ENCODE results near the gene HM13. TPM values are rescaled to one million over a fixed set of nuclear protein-coding genes. Genes with fewer than 3 reads are reported as not detected.
A peak's percentile ranks its signal among the peaks of the same experiment; 100 is the strongest.
"Not testable (repeated sequence)": the region's sequence is repeated elsewhere in the genome, so short reads cannot be mapped to it uniquely, and the experiment has no call there.

HM13 gene
- total RNA-seq, 1 donor from 2014 or later: 37.9 TPM

- no peak for DNase-seq (ENCODE audit: low read depth in 2 of 2)
Measured at GRCh38 chr20:31567380-31567720, 53.1 kb downstream of the HM13 start.

- DNase-seq (ENCODE audit: low read depth in 2 of 2): no peak
Measured at GRCh38 chr20:31568041-31568731, 53.9 kb downstream of the HM13 start.

DNA sequence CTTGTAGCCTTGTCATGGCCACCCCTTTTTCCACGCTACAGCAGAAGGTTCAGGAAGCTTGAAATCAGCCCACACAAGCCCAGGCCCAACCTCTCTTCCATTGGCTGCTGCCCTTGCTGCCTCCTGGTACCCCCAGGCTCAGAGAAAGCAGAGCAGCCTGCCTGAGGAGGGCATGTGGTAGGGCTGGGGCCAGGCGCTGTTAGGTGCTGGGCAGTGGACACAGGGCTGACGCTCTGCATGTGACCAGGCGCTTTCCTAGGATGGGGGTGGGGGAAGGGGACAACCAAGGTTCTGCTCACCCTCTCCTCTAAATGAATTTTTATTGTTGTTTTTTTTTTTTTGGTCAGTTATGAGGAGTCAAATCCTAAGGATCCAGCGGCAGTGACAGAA is 54.5 kb downstream of the HM13 start:
- DNase-seq (ENCODE audit: low read depth in 2 of 2): peak in 1 of 2 donors; percentile 41

DNA sequence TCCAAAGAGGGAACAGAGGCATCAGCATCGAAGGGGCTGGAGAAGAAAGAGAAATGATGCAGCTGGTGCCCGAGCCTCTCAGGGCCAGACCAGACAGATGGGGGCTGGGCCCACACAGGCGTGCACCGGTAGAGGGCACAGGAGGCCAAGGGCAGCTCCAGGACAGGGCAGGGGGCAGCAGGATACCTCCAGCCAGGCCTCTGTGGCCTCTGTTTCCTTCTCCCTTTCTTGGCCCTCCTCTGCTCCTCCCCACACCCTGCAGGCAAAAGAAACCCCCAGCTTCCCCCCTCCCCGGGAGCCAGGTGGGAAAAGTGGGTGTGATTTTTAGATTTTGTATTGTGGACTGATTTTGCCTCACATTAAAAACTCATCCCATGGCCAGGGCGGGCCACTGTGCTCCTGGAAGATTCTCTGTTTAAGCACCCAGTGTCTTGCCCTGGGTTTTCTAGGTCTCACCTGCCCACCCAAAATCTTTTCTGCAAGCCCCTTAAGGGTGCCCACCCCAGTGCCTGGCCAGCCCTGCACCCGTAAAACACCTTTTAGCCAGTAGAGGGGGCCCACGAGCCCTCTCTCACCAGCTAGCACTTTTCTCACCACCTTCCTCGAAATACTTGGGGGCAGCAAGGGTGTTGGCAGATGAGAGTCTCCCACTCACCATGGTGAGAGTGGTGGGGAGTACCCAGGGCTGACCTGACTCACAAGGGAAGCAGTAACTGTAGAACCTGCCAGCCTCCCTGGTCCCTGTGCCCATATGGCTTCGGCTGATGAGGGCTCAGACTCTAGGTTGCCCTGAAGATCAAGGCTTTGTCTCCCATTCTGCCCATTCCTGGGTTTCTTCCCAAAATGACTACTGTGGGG is 55.1 kb downstream of the HM13 start:
- DNase-seq (ENCODE audit: low read depth in 2 of 2): peak; percentile 52 to 60

DNA sequence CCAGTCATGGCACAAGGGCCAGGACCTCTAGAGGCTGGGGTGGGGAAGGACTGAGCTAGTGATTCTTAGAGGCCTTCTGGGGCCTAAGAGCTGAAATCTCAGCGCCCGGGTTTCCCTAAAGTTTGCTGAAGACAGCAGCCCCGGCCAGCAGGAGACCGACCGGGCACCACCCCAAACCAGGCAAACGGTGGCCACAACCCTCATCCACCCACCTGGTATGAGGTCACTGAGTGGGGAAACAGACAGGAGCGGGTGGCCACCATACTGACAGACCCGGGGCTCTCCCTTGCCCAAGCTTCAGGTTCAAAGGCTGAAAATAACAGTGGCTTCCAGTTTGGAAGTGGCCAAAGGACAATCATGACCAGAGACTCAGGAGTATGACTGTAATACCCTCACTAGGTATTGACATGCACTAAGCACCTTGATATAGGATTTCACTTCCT is 55.8 kb downstream of the HM13 start:
- DNase-seq (ENCODE audit: low read depth in 2 of 2): no peak

GRCh38 chr20:31570735-31571617 is 56.7 kb downstream of the HM13 start:
- DNase-seq (ENCODE audit: low read depth in 2 of 2): peak in 1 of 2 donors; percentile 49

- DNase-seq (ENCODE audit: low read depth in 2 of 2): no peak
Measured at GRCh38 chr20:31572042-31572700, 57.9 kb downstream of the HM13 start.

GRCh38 chr20:31572701-31573554 is 58.7 kb downstream of the HM13 start:
- DNase-seq (ENCODE audit: low read depth in 2 of 2): peak; percentile 98 to 99

GRCh38 chr20:31573555-31574321 is 59.5 kb downstream of the HM13 start:
- DNase-seq (ENCODE audit: low read depth in 2 of 2): peak in 1 of 2 donors; percentile 50

GRCh38 chr20:31574986-31575385 is 60.7 kb downstream of the HM13 start:
- DNase-seq (ENCODE audit: low read depth in 2 of 2): not testable (repeated sequence)

GRCh38 chr20:31576751-31577150 is 62.5 kb downstream of the HM13 start:
- DNase-seq (ENCODE audit: low read depth in 2 of 2): no peak

DNA sequence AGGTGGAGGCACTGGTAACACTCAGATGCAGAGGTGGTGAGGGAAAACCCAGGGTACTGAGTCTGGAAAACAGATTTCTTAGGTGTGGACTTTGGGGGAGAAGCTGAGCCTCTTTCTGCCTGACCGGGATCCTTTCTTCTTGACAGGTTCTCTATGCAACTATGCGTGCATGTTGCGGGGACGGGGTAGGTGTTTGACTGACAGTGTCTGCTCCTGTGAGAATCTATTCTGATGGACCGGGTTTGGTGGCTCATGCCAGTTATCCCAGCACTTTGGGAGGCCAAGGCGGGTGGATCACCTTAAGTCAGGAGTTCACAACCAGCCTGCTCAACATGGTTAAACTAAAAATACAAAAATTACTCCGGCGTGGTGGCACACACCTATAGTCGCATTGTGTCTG is 63.0 kb downstream of the HM13 start:
- no peak for DNase-seq (ENCODE audit: low read depth in 2 of 2)

DNA sequence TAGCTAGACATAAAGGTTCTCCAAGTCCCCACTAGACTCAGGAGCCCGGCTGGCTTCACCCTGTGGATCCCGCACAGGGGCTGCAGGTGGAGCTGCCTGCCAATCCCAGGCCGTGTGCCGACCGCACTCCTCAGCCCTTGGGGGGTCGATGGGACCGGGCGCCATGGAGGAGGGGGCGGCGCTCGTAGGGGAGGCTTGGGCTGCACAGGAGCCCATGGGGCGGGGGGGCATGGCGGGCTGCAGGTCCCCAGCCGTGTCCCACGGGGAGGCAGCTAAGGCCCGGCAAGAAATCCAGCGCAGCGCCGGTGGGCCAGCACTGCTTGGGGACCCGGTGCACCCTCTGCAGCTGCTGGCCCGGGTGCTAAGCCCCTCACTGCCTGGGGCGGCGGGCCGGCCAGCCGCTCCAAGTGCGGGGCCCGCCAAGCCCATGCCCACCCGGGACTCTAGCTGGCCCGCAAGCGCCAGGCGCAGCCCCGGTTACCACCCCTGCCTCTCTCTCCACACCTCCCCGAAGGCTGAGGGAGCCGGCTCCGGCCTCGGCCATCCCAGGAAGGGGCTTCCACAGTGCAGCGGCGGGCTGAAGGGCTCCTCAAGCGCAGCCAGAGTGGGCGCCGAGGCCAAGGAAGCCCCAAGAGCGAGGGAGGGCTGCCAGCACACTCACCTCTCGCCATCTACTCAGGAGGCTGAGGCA is 64.4 kb downstream of the HM13 start:
- no peak for DNase-seq (ENCODE audit: low read depth in 2 of 2)

- no peak for DNase-seq (ENCODE audit: low read depth in 2 of 2)
Measured at GRCh38 chr20:31579245-31579644, 65.0 kb downstream of the HM13 start.

DNA sequence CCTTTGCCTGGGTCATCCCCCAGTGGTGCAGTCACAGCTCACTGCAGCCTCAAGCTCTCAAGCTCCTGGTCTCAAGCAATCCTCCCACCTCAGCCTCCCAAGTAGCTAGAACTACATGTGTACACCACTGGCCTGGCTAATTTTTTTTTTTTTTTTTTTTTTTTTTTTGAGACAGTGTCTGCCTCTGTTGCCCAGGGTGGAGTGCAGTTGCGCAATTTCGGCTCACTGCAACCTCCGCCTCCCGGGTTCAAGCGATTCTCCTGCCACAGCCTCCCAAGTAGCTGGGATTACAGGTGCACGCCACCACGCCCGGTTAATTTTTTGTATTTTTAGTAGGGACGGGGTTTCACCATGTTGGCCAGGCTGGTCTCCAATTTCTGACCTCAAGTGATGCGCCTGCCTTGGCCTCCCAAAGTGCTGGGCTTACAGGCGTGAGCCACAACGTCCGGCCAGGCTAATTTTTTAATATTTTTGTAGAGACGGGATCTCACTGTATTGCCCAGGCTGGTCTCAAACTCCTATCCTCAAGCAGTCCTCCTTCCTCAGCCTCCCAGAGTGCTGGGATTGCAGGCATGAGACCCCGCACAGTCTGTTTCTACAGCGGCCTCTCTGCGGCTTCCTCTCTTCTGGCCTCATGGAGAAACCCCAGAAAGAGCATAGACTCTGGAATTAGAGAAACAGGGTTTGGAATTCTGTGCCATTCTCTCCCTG is 65.9 kb downstream of the HM13 start:
- not testable (repeated sequence) for DNase-seq (ENCODE audit: low read depth in 2 of 2)

- no peak for DNase-seq (ENCODE audit: low read depth in 2 of 2)
Measured at GRCh38 chr20:31580706-31581105, 66.5 kb downstream of the HM13 start.

DNA sequence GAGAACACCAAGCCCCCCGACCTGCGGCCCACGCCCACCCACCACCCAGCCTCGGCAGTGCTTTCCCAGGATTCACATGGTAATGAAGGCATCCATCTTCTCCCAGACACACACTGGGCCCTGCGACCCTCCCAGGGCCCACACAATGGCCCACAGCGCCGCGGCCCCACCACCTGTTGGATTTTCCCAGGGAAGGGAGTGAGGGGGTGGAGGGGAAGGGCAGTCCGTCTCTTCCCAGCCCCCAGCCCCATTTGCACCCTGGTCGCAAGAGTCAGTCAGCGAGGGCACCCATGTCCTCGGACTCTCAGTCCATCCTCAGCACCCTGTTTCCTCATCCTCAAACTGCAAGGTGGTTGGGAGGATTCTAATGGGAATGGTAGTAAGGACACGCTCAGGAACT is 67.1 kb downstream of the HM13 start:
- DNase-seq (ENCODE audit: low read depth in 2 of 2): no peak
